Chondrocyte (in vitro differentiated cells): Measurements from ENCODE around the gene ANAPC15. TPM values are rescaled to one million over a fixed set of nuclear protein-coding genes. Genes with fewer than 3 reads are reported as not detected.

ENCODE experiments used
- DNase-seq: peaks from one replicate; pipeline ENCODE4 v3.0.0; 2021; ENCODE audit warnings: mixed read lengths, low spot score
- H3K27ac Mint-ChIP-seq: one replicate; pipeline ENCODE4 v1.8.0; 2021; ENCODE audit warnings: mild to moderate bottlenecking, moderate library complexity, mixed read lengths; ENCODE audit not compliant: unreplicated experiment
- H3K27me3 Mint-ChIP-seq: 2 replicates; pipeline ENCODE4 v1.8.0; 2021; ENCODE audit warnings: low read depth, mixed read lengths
- H3K36me3 Mint-ChIP-seq: 2 replicates; pipeline ENCODE4 v1.8.0; 2021; ENCODE audit warnings: low read depth, mixed read lengths
- H3K4me1 Mint-ChIP-seq: 2 replicates; pipeline ENCODE4 v1.8.0; 2021; ENCODE audit warnings: low read depth, mild to moderate bottlenecking, mixed read lengths
- H3K4me3 Mint-ChIP-seq: one replicate; pipeline ENCODE4 v1.8.0; 2021; ENCODE audit warnings: mild to moderate bottlenecking, moderate library complexity, mixed read lengths; ENCODE audit not compliant: unreplicated experiment
- H3K9me3 Mint-ChIP-seq: 2 replicates; pipeline ENCODE4 v1.8.0; 2021; ENCODE audit warnings: low read depth, mixed read lengths
- total RNA-seq: library from RNA; stranded (reverse); gene quantifications from 3 replicates; pipeline ENCODE4 v1.2.1, GENCODE V29; 2021
- TF ChIP-seq, protein P1 (sequence below): fragments of 200-600 bp; sonication (generic); IDR thresholded peaks from 2 replicates; pipeline ENCODE4 v1.5.0; 2021; ENCODE audit warnings: antibody characterized with exemption, mild to moderate bottlenecking, moderate library complexity

The ANAPC15 gene
- total RNA-seq, 1 donor from 2014 or later, result 37.6 TPM

DNA sequence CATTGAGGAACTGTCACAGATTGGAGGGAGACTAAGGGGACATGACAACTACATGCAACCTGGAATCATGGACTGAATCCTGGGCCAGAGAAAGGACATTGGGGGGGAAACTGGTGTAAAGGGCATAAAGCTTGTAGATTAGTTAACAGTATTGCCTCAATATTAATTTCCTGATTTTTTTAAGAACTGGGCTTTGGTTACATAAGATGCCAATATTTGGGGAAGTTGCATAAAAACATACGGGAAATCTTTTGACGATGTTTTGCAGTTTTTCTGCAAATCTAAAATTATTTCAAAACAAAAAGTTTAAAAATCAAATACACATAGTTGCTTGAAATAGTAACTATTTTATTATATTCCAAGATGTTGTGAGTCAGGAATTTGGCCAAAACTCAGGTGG, 20.2 kb upstream of the ANAPC15 start:
- TF ChIP-seq, protein P1, sequence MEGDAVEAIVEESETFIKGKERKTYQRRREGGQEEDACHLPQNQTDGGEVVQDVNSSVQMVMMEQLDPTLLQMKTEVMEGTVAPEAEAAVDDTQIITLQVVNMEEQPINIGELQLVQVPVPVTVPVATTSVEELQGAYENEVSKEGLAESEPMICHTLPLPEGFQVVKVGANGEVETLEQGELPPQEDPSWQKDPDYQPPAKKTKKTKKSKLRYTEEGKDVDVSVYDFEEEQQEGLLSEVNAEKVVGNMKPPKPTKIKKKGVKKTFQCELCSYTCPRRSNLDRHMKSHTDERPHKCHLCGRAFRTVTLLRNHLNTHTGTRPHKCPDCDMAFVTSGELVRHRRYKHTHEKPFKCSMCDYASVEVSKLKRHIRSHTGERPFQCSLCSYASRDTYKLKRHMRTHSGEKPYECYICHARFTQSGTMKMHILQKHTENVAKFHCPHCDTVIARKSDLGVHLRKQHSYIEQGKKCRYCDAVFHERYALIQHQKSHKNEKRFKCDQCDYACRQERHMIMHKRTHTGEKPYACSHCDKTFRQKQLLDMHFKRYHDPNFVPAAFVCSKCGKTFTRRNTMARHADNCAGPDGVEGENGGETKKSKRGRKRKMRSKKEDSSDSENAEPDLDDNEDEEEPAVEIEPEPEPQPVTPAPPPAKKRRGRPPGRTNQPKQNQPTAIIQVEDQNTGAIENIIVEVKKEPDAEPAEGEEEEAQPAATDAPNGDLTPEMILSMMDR, result no peak
- Mint-ChIP-seq H3K9me3 (peaks cover 12% of the 10 kb centered on the region), H3K27me3 (peaks cover 30% of the 10 kb centered on the region)

DNA sequence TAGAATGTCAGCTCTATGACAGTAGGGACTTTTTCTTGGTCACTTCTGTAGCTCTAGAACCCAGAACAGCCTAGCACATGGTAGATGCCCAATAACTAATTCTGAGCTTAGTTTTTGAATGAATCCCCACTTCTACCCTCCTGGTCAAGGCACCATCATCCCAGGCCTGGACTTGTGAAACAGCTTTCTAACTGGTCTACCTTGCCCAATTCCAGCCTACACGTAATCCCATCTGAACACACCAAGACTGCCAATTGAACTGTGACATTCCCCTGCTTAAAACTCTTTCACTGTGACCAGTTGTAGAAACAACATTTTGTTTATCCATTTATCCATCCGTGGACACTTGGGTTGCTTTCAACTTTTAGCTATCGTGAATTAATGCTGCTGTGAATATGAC, 16.9 kb upstream of the ANAPC15 start:
- no peak overlapping the region for H3K4me3 Mint-ChIP-seq
- H3K36me3 Mint-ChIP-seq, result peaks cover 9% of the 10 kb centered on the region
- DNase-seq, result no peak
- H3K4me1 Mint-ChIP-seq, result no peaks in the 10 kb centered on the region
- peaks cover 34% of the 10 kb centered on the region for H3K27me3 Mint-ChIP-seq
- TF ChIP-seq, protein P1, result no peak
- peaks cover 12% of the 10 kb centered on the region for H3K9me3 Mint-ChIP-seq
- no peak overlapping the region for H3K27ac Mint-ChIP-seq

More for the DNA sequence above, 20.2 kb upstream of the ANAPC15 start:
- Mint-ChIP-seq H3K27ac (no peak overlapping the region), H3K4me1 (peaks cover 4% of the 10 kb centered on the region), H3K36me3 (peaks cover 9% of the 10 kb centered on the region), H3K4me3 (no peak overlapping the region)
- DNase-seq, result no peak

DNA sequence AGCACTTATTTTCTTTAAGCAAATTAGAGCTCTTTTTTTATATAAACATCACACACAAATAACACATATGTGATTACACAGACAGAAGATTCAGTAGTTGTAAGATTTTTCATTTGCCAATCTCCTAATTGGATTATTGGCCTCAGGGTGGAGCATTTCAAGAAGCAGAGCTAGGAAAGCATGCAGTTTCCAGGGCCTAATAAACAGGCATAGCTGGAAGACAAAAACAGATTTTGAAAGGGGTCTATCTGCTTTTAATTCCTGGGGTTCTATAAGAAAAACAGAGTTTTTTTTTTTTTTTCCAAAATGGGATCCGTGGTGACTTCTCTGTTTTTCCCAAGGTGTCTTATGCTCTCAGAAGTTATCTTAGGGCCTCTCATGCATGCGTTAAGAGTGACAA, 15.4 kb upstream of the ANAPC15 start:
- H3K27ac Mint-ChIP-seq, result no peak overlapping the region
- H3K4me1 Mint-ChIP-seq, result no peaks in the 10 kb centered on the region
- no peak overlapping the region for H3K4me3 Mint-ChIP-seq
- DNase-seq, result no peak
- peaks cover 32% of the 10 kb centered on the region for H3K27me3 Mint-ChIP-seq
- TF ChIP-seq, protein P1, result no peak
- peaks cover 12% of the 10 kb centered on the region for H3K9me3 Mint-ChIP-seq
- peaks cover 9% of the 10 kb centered on the region for H3K36me3 Mint-ChIP-seq

DNA sequence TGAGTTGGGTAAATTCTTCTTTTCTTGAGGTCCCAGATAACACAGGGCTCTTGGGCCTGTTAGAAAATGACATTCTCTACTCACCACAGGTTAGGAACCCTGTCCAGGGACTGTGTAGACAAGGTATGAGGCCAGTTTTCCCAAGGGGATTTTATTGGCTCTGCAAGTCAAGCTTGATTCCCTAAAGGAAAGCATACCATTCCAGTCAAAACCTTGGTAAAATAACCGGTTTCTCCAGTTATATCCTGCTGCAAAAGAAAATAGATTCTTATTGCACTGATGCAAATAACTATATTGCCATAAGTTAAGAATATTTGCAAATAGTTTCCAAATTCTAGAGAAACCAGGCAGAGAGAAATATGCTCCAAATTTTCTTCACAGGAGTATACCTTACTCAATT, 13.5 kb upstream of the ANAPC15 start:
- H3K4me1 Mint-ChIP-seq, result no peaks in the 10 kb centered on the region
- TF ChIP-seq, protein P1, result no peak
- peaks cover 22% of the 10 kb centered on the region for H3K27me3 Mint-ChIP-seq
- peaks cover 9% of the 10 kb centered on the region for H3K36me3 Mint-ChIP-seq
- no peak for DNase-seq
- no peak overlapping the region for H3K27ac Mint-ChIP-seq
- no peak overlapping the region for H3K4me3 Mint-ChIP-seq
- peaks cover 12% of the 10 kb centered on the region for H3K9me3 Mint-ChIP-seq

DNA sequence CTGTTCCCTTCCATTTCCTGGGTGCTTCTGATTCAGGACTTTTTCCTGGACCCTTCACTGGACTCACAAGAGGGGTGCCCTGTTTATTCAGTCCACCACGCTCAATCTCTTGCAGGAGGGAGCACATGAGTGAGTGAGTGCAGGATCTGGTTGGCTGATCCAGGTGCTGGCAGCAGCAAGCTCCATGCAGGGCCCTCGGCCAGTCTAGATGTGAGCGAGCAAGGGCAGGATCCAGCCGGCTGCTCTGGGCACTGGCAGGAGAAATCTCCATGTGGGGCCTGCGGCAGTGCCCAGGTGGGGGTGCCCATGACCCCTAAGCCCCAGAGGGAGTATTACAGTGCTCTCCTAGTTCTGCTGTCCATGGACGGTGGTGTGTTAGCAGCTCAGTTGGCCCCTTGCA, 11.6 kb upstream of the ANAPC15 start:
- H3K4me3 Mint-ChIP-seq, result no peak overlapping the region
- H3K27me3 Mint-ChIP-seq, result peaks cover 17% of the 10 kb centered on the region
- H3K4me1 Mint-ChIP-seq, result no peaks in the 10 kb centered on the region
- H3K36me3 Mint-ChIP-seq, result peaks cover 7% of the 10 kb centered on the region
- no peak for DNase-seq
- peaks cover 11% of the 10 kb centered on the region for H3K9me3 Mint-ChIP-seq
- no peak overlapping the region for H3K27ac Mint-ChIP-seq
- TF ChIP-seq, protein P1, result no peak
